ENCODE measurements around the gene CHMP3. TPM values are rescaled to one million over a fixed set of nuclear protein-coding genes. Genes with fewer than 3 reads are reported as not detected.

The CHMP3 gene
- total RNA-seq (2021; ENCODE audit: unreplicated experiment) (63.4 TPM), Bru-seq, nascent RNA (percentile 90 among the genes with signal in this experiment), BruChase-seq, experiment 1, labeled RNA remaining after a 6-hour chase (percentile 99 among the genes with signal in this experiment), BruChase-seq, experiment 2, labeled RNA remaining after a 2-hour chase (percentile 97 among the genes with signal in this experiment)
- polyA plus RNA-seq (2012) = 46.5 and 55.1 TPM in 2 replicates
- long read RNA-seq, transcript CHMP3-201 (6 exons, 3,171 nt) = major isoform, 31 of 53 reads
- long read RNA-seq, partial matches to known transcripts = 6 of 53 reads
- long read RNA-seq, other reads (novel, unspliced or antisense) = 13 of 53 reads

GRCh38 chr2:86562922-86563649 is at the start of gene CHMP3:
TSS of gene CHMP3 (minus strand) at chr2:86563443. CDS start at chr2:86563348, 95 bp downstream.
- ChIA-PET RAD21 (ENCODE audit: low non-redundant PET in 1 of 2, low total read pairs in 2 of 2, uncharacterized antibody in 2 of 2, unreplicated experiment in 2 of 2) (no interaction called here), CTCF (no interaction called here), POLR2A (interaction anchor here (1.0 kb wide), 1 partner anchor 164 kb away, joined by 3 read pairs; no protein-coding TSS in a partner anchor)
- Histone ChIP-seq H3K27ac (ENCODE audit: low read depth, low read length) (peak within 1 kb of the TSS; percentile 77), H3K79me2 (ENCODE audit: insufficient read depth, low read length) (peaks cover 44% of the 10 kb centered on the region), H3K4me1 (ENCODE audit: control insufficient read depth in 1 of 2, insufficient read depth in 2 of 2, low read length in 2 of 2) (peaks cover 0 to 16% of the 10 kb centered on the region in 2 experiments; a peak in 2 of 4 replicates), H4K20me1 (ENCODE audit: insufficient read depth) (no peaks in the 10 kb centered on the region), H3K4me2 (ENCODE audit: low read length) (peak within 1 kb of the TSS; percentile 84), H3K9ac (ENCODE audit: low read length) (peak within 1 kb of the TSS; percentile 88), H3K27me3 (ENCODE audit: insufficient read depth, low read length) (no peaks in the 10 kb centered on the region), H3K9me2 (ENCODE audit: insufficient read depth) (no peaks in the 10 kb centered on the region), H3K4me3 (replicated peaks in 1 of 2; ENCODE audit: low read depth in 1 of 2, low read length in 2 of 2) (peak within 1 kb of the TSS; percentile 58 to 74), H2AFZ (ENCODE audit: low read depth, low read length, poor library complexity, severe bottlenecking) (no peak within 1 kb of the TSS), H3K9me3 (ENCODE audit: control insufficient read depth in 1 of 2, insufficient read depth in 1 of 2, low read depth in 1 of 2, low read length in 2 of 2) (no peaks in the 10 kb centered on the region), H3K36me3 (ENCODE audit: control insufficient read depth in 1 of 2, insufficient read depth in 2 of 2, low read length in 2 of 2) (no peaks in the 10 kb centered on the region; a peak in 1 of 4 replicates)
- BruUV-seq (replicated peaks) = TSS peak; percentile 65
- DNase-seq (ENCODE audit: low read depth, low spot score) = peak; percentile 92
- ATAC-seq = peak; percentile 94
- intact Hi-C loops (cut with micrococcal nuclease) = loop anchor here (5.0 kb wide), 1 partner anchor 121 kb away; the partner anchor contains the start of gene KDM3A
- TF ChIP-seq RAD21 (IDR thresholded peaks at IDR 0.05; ENCODE audit: low read depth) (no peak), ATF3 (IDR thresholded peaks at IDR 0.05) (no peak), MAX (IDR thresholded peaks at IDR 0.05) (peak; percentile 96), POLR2AphosphoS5 (IDR thresholded peaks at IDR 0.05; ENCODE audit: low read depth, low read length) (peak; percentile 79), YY1 (IDR thresholded peaks at IDR 0.05; ENCODE audit: extremely low read depth, insufficient replicate concordance, low read depth, low read length) (no peak), FOSL1 (IDR thresholded peaks at IDR 0.05; ENCODE audit: low read depth) (no peak), SIN3A (IDR thresholded peaks at IDR 0.05; ENCODE audit: low read depth) (peak; percentile 76), EZH2 (IDR thresholded peaks at IDR 0.05) (no peak), ZNF274 (IDR thresholded peaks at IDR 0.05; ENCODE audit: low read depth, low read length) (no peak), CEBPB (IDR thresholded peaks at IDR 0.05; ENCODE audit: low read depth) (no peak), ZFX (IDR thresholded peaks at IDR 0.05) (no peak), CBX3 (IDR thresholded peaks at IDR 0.05; ENCODE audit: low read depth) (peak; percentile 75; the same call in 1 of the 2 replicates), TCF7L2 (IDR thresholded peaks at IDR 0.05; ENCODE audit: borderline replicate concordance, extremely low read depth, insufficient read depth, insufficient read length) (peak; percentile 42), CTCF (IDR thresholded peaks at IDR 0.05 in 2 of 3, conservative IDR thresholded peaks at IDR 0.05 in 1 of 3; ENCODE audit: borderline replicate concordance in 1 of 3, insufficient read depth in 1 of 3, low read depth in 2 of 3, low read length in 2 of 3) (no peak), JUND (IDR thresholded peaks at IDR 0.05) (peak; percentile 58), EGR1 (IDR thresholded peaks at IDR 0.05; ENCODE audit: low read depth) (peak; percentile 35; the same call in 1 of the 2 replicates), ZBTB33 (IDR thresholded peaks at IDR 0.05; ENCODE audit: extremely low read depth, insufficient replicate concordance, low read length) (no peak), POLR2A (IDR thresholded peaks at IDR 0.05; ENCODE audit: borderline replicate concordance, extremely low read depth, insufficient read depth, insufficient read length) (peak; percentile 69), EZH2phosphoT487 (IDR thresholded peaks at IDR 0.05; ENCODE audit: borderline replicate concordance) (no peak)

All from HCT116 (cell line).